CD14-positive monocyte (primary cell): ENCODE data around the gene PRPF31. TPM values are rescaled to one million over a fixed set of nuclear protein-coding genes. Genes with fewer than 3 reads are reported as not detected.

Experiments
- DNase-seq, 3 donors: peaks; one replicate each; pipeline ENCODE4 v3.0.0-alpha.2; 2011 to 2022
- H2AFZ ChIP-seq: 2 replicates; pipeline ENCODE4 v1.6.0; 2012; ENCODE audit warnings: mild to moderate bottlenecking, low read depth, low read length, inconsistent platforms; ENCODE audit not compliant: insufficient read depth, poor library complexity, severe bottlenecking
- H3K27ac ChIP-seq, 2 donors: 1 replicate in 1 of 2; 2 replicates in 1 of 2; pipeline ENCODE4 v1.5.1; 2012 to 2013; ENCODE audit warnings: low read length in 2 of 2, control low read depth in 1 of 2, inconsistent platforms in 1 of 2, low read depth in 1 of 2, mild to moderate bottlenecking in 1 of 2
- H3K27me3 ChIP-seq, 2 donors: one replicate each; pipeline versions ENCODE4 v1.6.0 to v1.6.1; 2011 to 2013; ENCODE audit warnings: low read length in 2 of 2; ENCODE audit not compliant: control insufficient read depth in 2 of 2, insufficient read depth in 2 of 2
- H3K36me3 ChIP-seq, 2 donors: replicated peaks in 1 of 2; 1 replicate in 1 of 2; 2 replicates in 1 of 2; pipeline versions ENCODE4 v1.5.1 to v1.6.1; 2012 to 2013; ENCODE audit warnings: low read length in 2 of 2, control low read depth in 1 of 2, inconsistent platforms in 1 of 2, mild to moderate bottlenecking in 1 of 2; ENCODE audit not compliant: insufficient read depth in 2 of 2, control insufficient read depth in 1 of 2
- H3K4me1 ChIP-seq, 2 donors: 1 replicate in 1 of 2; 2 replicates in 1 of 2; pipeline versions ENCODE4 v1.5.1 to v1.6.1; 2012 to 2013; ENCODE audit warnings: low read length in 2 of 2, control low read depth in 1 of 2, inconsistent platforms in 1 of 2, mild to moderate bottlenecking in 1 of 2, moderate library complexity in 1 of 2; ENCODE audit not compliant: insufficient read depth in 2 of 2, control insufficient read depth in 1 of 2
- H3K4me2 ChIP-seq: replicated peaks from 2 replicates; pipeline ENCODE3; 2012; ENCODE audit warnings: low read length, moderate library complexity, mild to moderate bottlenecking; ENCODE audit not compliant: poor library complexity, severe bottlenecking; ENCODE audit errors: extremely low read depth
- H3K4me3 ChIP-seq, 3 experiments: fragments of 200-600 bp in 1 of 3; sonication (generic) in 1 of 3; replicated peaks in 1 of 3; 1 replicate in 2 of 3; 2 replicates in 1 of 3; pipeline ENCODE4 v1.5.1; 2011 to 2013; ENCODE audit warnings: low read length in 3 of 3, mild to moderate bottlenecking in 3 of 3, control low read depth in 2 of 3, low read depth in 2 of 3, inconsistent platforms in 1 of 3, moderate library complexity in 1 of 3
- H3K79me2 ChIP-seq: 2 replicates; pipeline ENCODE4 v1.6.0; 2012; ENCODE audit warnings: mild to moderate bottlenecking, control low read depth, inconsistent platforms, low read length, moderate library complexity; ENCODE audit not compliant: insufficient read depth
- H3K9ac ChIP-seq: 2 replicates; pipeline ENCODE4 v1.6.0; 2017; ENCODE audit warnings: low read length, mild to moderate bottlenecking; ENCODE audit not compliant: insufficient read depth, poor library complexity, severe bottlenecking
- H3K9me3 ChIP-seq, 2 donors: replicated peaks in 1 of 2; 1 replicate in 1 of 2; 2 replicates in 1 of 2; pipeline versions ENCODE4 v1.5.1 to v1.6.1; 2012 to 2013; ENCODE audit warnings: low read length in 2 of 2, control low read depth in 1 of 2; ENCODE audit not compliant: control insufficient read depth in 1 of 2, insufficient read depth in 1 of 2
- H4K20me1 ChIP-seq: 2 replicates; pipeline ENCODE4 v1.6.0; 2012; ENCODE audit warnings: mild to moderate bottlenecking, low read length, control low read depth, moderate library complexity; ENCODE audit not compliant: insufficient read depth
- H3K27ac Mint-ChIP-seq, 7 donors: one replicate each; pipeline ENCODE4 v1.8.0; 2020; ENCODE audit warnings: mild to moderate bottlenecking in 7 of 7, mixed read lengths in 7 of 7, moderate library complexity in 6 of 7, inconsistent platforms in 2 of 7
- H3K27me3 Mint-ChIP-seq, 3 donors: one replicate each; pipeline ENCODE4 v1.8.0; 2021 to 2022; ENCODE audit warnings: low read depth in 3 of 3, mild to moderate bottlenecking in 3 of 3, mixed read lengths in 3 of 3, moderate library complexity in 3 of 3, inconsistent platforms in 1 of 3
- H3K36me3 Mint-ChIP-seq, 2 donors: one replicate each; pipeline ENCODE4 v1.8.0; 2020; ENCODE audit warnings: mixed read lengths in 2 of 2, inconsistent platforms in 1 of 2, mild to moderate bottlenecking in 1 of 2
- H3K4me1 Mint-ChIP-seq: one replicate; pipeline ENCODE4 v1.8.0; 2020; ENCODE audit warnings: mild to moderate bottlenecking, mixed read lengths
- H3K4me3 Mint-ChIP-seq, 2 donors: one replicate each; pipeline ENCODE4 v1.8.0; 2020; ENCODE audit warnings: mild to moderate bottlenecking in 2 of 2, mixed read lengths in 2 of 2, moderate library complexity in 1 of 2
- H3K9me3 Mint-ChIP-seq, 7 donors: one replicate each; pipeline ENCODE4 v1.8.0; 2020 to 2022; ENCODE audit warnings: mixed read lengths in 7 of 7, mild to moderate bottlenecking in 6 of 7, moderate library complexity in 6 of 7, inconsistent platforms in 2 of 7
- CTCF ChIP-seq: fragments of 200-600 bp; IDR thresholded peaks from one replicate; pipeline ENCODE4 v1.8.0; 2022; ENCODE audit warnings: antibody characterized with exemption, mild to moderate bottlenecking
- whole genome bisulfite sequencing: methylation state at CpG from one replicate; pipeline ENCODE4 v1.1.5; 2013; ENCODE audit warnings: missing lambda C conversion rate; ENCODE audit not compliant: insufficient coverage; 5-methylcytosine and 5-hydroxymethylcytosine counted together
- intact Hi-C, 2 donors: fragments of 100-400 bp; cut with micrococcal nuclease; formaldehyde crosslinking; loops; one replicate each; pipeline versions ENCODE4 v1.15.0 to v1.15.1; 2023
- polyA plus RNA-seq, 3 donors: library from polyadenylated mRNA; depleted of rRNA in 1 of 3; unstranded in 2 of 3; stranded (reverse) in 1 of 3; fragments of 300-500 nt in 2 of 3; fragments of >200 nt in 1 of 3; fragmentation: Illumina TruSeq in 2 of 3; gene quantifications; 1 replicate in 2 of 3; 2 replicates in 1 of 3; pipeline ENCODE4 v1.2.3, GENCODE V29; 2012 to 2021

PRPF31 gene
- polyA plus RNA-seq, 3 donors, result 34.4 to 51.8 (median 37.6) TPM

- Histone ChIP-seq H4K20me1 (no peaks in the 10 kb centered on the region), H3K79me2 (no peaks in the 10 kb centered on the region), H3K4me2 (no peak overlapping the region), H3K27me3 (no peaks in the 10 kb centered on the region), H3K4me3 (no peak overlapping the region), H2AFZ (no peak overlapping the region), H3K4me1 (peaks cover 18 to 25% of the 10 kb centered on the region in 2 donors), H3K36me3 (no peaks in the 10 kb centered on the region), H3K9me3 (peaks cover 0 to 1% of the 10 kb centered on the region in 2 donors), H3K9ac (no peak overlapping the region), H3K27ac (no peak overlapping the region)
- no peaks in the 10 kb centered on the region for H3K27me3 Mint-ChIP-seq
- intact Hi-C loops, result no loop called here
- WGBS, result 98% methylated on average over 5 of the region's 9 CpGs
- peaks cover 0 to 6% (median 2%) of the 10 kb centered on the region in 7 donors for H3K9me3 Mint-ChIP-seq
- TF ChIP-seq CTCF, result no peak
- H3K36me3 Mint-ChIP-seq, result peaks cover 0 to 3% of the 10 kb centered on the region in 2 donors
- H3K4me3 Mint-ChIP-seq, result no peak overlapping the region
- no peak overlapping the region for H3K27ac Mint-ChIP-seq
- no peak for DNase-seq
- H3K4me1 Mint-ChIP-seq, result peaks cover 18% of the 10 kb centered on the region
Measured at GRCh38 chr19:54074851-54075250, 40.7 kb upstream of the PRPF31 start.

DNA sequence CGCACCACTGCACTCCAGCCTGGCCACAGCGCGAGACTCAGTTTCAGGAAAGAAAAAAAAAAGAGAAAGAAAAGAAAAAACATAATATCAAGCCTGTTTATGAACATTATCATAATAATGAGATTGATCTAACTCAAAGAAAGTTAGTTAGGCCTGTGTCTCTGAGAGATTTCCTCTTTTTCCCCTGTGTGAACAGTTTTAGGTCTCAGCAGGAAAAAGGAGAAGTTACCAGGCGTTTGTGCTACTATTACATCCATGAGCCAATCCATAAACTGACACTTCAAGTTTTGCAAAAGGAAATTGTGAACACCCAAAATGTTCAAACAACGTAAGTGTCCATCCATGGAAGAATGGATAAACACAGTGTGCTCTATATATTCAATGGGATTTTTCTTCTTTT lies 38.2 kb upstream of the PRPF31 start:
- Histone ChIP-seq H3K4me1 (peaks cover 25 to 36% of the 10 kb centered on the region in 2 donors), H3K9me3 (peaks cover 5 to 12% of the 10 kb centered on the region in 2 donors), H3K27me3 (no peaks in the 10 kb centered on the region), H3K79me2 (no peaks in the 10 kb centered on the region), H3K4me3 (peak overlapping the region in 1 of 3 experiments; percentile 6), H3K36me3 (no peaks in the 10 kb centered on the region), H3K9ac (no peak overlapping the region), H3K4me2 (peak overlapping the region; percentile 15), H4K20me1 (no peaks in the 10 kb centered on the region), H2AFZ (no peak overlapping the region), H3K27ac (peak overlapping the region; percentile 29 to 66)
- peaks cover 27% of the 10 kb centered on the region for H3K4me1 Mint-ChIP-seq
- WGBS, result no CpG with 5 or more reads among the region's 5 CpGs
- no peak for TF ChIP-seq CTCF
- peaks cover 0 to 3% of the 10 kb centered on the region in 2 donors for H3K36me3 Mint-ChIP-seq
- peak overlapping the region; percentile 69 to 93 (median 81) for H3K27ac Mint-ChIP-seq
- peak; percentile 66 to 85 (median 72) for DNase-seq
- H3K4me3 Mint-ChIP-seq, result peak overlapping the region in 1 of 2 donors; percentile 3
- peaks cover 0 to 3% (median 0%) of the 10 kb centered on the region in 3 donors for H3K27me3 Mint-ChIP-seq
- intact Hi-C loops, result no loop called here
- H3K9me3 Mint-ChIP-seq, result peaks cover 2 to 15% (median 7%) of the 10 kb centered on the region in 7 donors
